ENCODE results near the gene NEU1. TPM values are rescaled to one million over a fixed set of nuclear protein-coding genes. Genes with fewer than 3 reads are reported as not detected.

The NEU1 gene
- total RNA-seq, 1 donor from 2014 or later, result 21.6 TPM

DNA sequence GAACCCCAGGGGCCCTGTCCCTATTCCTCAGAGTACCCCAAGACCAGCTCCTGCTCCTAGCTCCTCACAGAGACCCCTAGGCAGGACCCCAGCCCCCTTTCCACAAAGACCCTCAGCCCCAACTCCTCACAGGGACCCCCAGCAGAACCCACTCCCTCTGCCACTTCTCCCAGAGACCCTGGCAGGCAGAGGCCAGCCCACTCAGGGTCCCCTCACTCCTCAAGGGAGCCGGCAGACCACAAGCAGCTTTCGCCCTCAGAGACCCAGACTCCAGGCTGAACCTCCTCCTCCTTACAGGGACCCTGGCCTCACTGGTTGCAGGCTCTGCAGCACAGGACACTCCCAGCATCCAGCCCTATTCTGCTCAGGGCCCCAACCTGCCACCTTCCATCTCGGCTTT lies 15.6 kb upstream of the NEU1 start:
- intact Hi-C loops (cut with DNase I), result no loop called here
- Histone ChIP-seq H3K27ac (no peak overlapping the region), H3K4me3 (no peak overlapping the region)

GRCh38 chr6:31877651-31878161 lies 15.1 kb upstream of the NEU1 start:
- no peak for TF ChIP-seq CTCF (IDR thresholded peaks at IDR 0.05)
- Histone ChIP-seq H3K27ac (no peak overlapping the region), H3K9me3 (no peaks in the 10 kb centered on the region), H3K4me3 (no peak overlapping the region), H3K36me3 (peaks cover 14 to 33% of the 10 kb centered on the region in 2 donors), H3K27me3 (no peaks in the 10 kb centered on the region), H3K4me1 (no peaks in the 10 kb centered on the region)
- no peak for DNase-seq (ENCODE audit: low spot score in 2 of 2)
- intact Hi-C loops (cut with DNase I), result no loop called here

More for the DNA sequence above, 15.6 kb upstream of the NEU1 start:
- Histone ChIP-seq H3K9me3 (no peaks in the 10 kb centered on the region), H3K27me3 (no peaks in the 10 kb centered on the region), H3K36me3 (peaks cover 19 to 38% of the 10 kb centered on the region in 2 donors), H3K4me1 (no peaks in the 10 kb centered on the region)
- TF ChIP-seq CTCF (IDR thresholded peaks at IDR 0.05), result no peak
- DNase-seq (ENCODE audit: low spot score in 2 of 2), result no peak

- Histone ChIP-seq H3K36me3 (peaks cover 11 to 28% of the 10 kb centered on the region in 2 donors), H3K27ac (no peak overlapping the region), H3K4me1 (no peaks in the 10 kb centered on the region), H3K4me3 (no peak overlapping the region), H3K27me3 (no peaks in the 10 kb centered on the region), H3K9me3 (no peaks in the 10 kb centered on the region)
- no peak for TF ChIP-seq CTCF (IDR thresholded peaks at IDR 0.05)
- intact Hi-C loops (cut with DNase I), result no loop called here
- no peak for DNase-seq (ENCODE audit: low spot score in 2 of 2)
Observed at GRCh38 chr6:31877125-31877650, 14.6 kb upstream of the NEU1 start.

DNA sequence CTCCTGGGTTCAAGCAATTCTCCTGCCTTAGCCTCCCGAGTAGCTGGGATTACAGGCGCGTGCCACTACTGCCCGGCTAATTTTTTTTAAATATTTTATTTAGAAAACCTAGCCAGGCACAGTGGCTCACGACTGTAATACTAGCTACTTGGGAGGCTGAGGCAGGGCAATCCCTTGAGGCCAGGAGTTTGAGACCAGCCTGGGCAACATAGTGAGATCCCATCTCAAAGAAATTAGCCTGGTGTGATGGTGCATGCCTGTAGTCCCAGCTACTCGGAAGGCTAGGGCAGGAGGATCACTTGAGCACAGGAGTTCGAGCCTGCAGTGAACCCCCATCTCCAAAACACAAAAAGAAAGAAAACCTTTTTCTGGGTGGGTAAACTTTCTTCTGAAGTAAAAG lies 13.7 kb upstream of the NEU1 start:
- Histone ChIP-seq H3K4me1 (no peaks in the 10 kb centered on the region), H3K27ac (no peak overlapping the region), H3K27me3 (no peaks in the 10 kb centered on the region), H3K9me3 (no peaks in the 10 kb centered on the region), H3K4me3 (no peak overlapping the region), H3K36me3 (peaks cover 11 to 19% of the 10 kb centered on the region in 2 donors)
- DNase-seq (ENCODE audit: low spot score in 2 of 2), result no peak
- intact Hi-C loops (cut with DNase I), result no loop called here
- no peak for TF ChIP-seq CTCF (IDR thresholded peaks at IDR 0.05)

GRCh38 chr6:31875877-31876276 lies 13.3 kb upstream of the NEU1 start:
- H3K4me1 ChIP-seq, result no peaks in the 10 kb centered on the region
- H3K9me3 ChIP-seq, result no peaks in the 10 kb centered on the region
- H3K4me3 ChIP-seq, result no peak overlapping the region
- no peaks in the 10 kb centered on the region for H3K27me3 ChIP-seq
- no peak for DNase-seq (ENCODE audit: low spot score in 2 of 2)
- H3K27ac ChIP-seq, result no peak overlapping the region
- TF ChIP-seq CTCF (IDR thresholded peaks at IDR 0.05), result no peak
- H3K36me3 ChIP-seq, result peaks cover 6 to 15% of the 10 kb centered on the region in 2 donors
- intact Hi-C loops (cut with DNase I), result no loop called here

Measured in ascending aorta (tissue), 2 donors.